ENCODE results near the gene LRRC25.
"Not testable (repeated sequence)": the region's sequence is repeated elsewhere in the genome, so short reads cannot be mapped to it uniquely, and the experiment has no call there.

Gene LRRC25

DNA sequence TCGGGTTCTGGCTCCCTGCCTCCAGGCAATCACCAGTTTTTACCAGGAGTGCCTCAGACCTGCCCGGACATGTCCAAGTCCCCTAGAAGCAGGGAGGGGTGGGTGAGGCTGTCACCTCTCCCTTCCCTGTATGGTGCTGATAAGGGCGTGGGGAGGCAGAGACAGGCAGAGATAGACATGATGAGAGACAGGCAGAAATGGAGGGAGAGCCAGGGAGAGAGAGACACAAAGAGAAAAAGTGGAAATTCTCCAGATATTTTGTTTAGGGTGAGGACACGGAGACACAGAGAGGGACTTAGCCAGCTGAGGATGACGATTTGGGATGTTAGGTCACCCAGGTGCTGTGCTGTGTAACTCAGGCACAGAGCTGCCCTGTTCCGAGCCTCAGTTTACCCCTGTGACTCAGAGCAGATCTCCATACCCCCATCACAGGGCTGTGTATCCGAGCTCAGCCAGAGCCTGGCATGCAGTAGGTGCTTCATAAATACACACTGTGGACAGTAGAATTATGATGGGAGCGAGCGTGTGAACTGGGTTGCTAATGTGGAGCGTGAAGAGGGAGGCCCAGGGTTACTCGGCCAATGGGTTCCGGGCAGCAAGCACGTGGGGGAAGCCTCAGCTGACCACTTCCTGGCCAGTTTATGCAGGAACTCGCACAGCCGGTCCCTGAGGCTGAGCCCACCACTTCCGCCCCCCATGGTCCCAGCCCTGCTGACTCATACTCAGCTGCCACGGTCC is 23.4 kb downstream of the LRRC25 start:
- peak; percentile 82 for DNase-seq

DNA sequence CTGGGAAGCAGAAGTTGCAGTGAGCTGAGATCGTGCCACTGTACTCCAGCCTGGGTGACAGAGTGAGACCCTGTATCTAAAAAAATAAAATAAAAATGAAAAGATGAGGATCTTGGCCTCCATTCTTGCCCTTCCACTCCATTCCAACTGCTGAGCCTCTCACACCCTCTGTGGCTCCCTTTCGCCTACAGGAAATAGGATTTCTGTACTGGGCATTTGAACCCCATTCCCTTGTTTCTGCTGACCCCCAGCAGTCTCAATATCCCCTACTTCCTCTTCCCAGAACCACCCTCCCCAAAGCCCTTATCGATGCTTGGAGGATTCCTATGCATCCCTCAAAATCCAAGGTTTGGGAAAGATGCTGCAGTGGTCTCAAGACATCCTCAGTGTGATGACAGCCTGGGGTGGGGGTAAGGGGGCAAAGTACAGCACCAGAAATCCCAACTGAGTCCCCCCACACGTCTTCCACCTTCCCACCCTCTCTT is 24.0 kb downstream of the LRRC25 start:
- DNase-seq = no peak

DNA sequence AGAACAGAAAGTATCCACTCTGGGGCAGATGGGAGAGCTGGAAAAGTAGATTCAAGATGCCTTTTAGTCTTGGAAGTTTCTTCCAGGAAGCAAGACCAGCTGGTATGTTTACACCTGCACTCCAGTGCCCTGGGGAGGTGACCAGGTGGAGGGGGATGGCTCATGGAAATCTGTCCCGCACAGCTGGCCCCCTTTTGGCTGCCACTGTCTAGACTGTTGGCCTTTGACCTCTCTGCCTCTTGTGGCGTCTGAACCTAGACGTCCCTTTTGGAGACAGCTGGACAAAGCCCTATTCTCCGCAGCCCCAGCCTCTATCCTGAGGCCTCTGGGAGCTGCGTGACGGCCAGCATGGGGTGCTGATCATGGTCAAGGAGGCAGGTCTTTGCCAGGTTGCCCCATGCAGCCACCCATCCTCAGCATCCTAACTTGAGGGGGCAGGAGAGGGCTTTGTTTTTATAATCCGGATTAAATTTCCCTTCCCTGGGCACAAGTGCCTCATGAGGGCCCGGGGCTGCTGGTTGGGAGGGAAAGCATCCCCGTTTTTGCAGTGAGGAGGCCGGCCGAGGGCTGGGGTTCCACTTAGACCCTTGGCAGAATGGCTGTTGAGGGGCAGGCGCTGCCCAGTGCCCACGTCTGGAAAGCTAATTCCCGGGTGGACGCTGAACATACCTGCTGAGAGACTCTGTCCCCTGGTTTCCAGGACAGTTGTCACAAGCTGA is 28.8 kb downstream of the LRRC25 start:
- no peak for DNase-seq

DNA sequence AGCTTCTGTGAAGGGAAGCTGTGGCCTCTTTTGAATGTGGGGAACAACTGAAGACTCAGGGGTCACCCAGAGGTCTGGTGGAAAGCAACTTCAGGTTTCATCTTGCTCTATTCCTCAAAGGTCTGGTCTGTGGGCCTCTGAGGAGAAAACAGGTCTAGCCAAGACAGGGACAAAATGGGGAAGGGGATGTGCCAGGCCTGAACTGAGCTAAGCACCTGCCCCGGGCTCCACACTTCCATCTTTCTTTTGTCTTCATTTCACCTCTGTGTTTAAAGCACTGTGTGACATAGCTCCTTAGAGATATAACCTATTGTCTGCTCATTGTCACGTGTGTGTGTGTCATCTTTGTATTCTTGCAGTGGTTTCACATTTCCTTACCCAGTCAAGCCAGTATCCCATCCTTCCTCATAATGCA is 31.4 kb downstream of the LRRC25 start:
- no peak for DNase-seq

DNA sequence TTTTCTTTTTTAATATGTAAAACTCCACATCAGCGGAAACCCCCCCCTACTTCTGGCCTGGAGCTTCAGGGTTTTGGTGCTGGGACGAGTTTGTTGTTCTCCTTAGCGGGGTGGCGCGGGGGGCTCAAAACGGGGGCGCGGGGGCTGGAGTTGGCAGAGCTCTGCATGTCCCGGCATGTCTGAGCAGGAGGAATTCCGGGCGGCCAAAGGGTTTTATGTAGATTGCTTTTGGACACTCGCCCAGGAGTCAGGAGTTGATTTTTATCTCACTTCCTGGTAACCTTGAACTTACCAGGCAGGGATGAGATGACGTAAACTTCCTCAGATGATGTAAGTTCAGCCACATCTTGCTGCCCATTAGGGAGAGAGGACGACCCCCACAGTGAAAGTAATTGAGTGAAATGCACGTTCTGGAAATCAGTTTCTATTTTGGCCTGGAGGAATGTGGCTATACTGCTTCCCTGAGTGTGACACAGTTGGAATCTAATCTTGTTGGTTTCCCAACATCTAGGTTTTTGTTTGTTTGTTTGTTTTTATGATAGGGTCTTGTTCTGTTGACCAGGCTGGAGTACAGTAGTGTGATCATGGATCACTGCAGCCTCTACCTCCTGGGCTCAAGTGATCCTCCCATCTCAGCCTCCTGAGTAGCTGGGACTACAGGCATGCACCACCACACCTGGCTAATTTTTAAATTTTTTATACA is 32.4 kb downstream of the LRRC25 start:
- DNase-seq = peak; percentile 37

DNA sequence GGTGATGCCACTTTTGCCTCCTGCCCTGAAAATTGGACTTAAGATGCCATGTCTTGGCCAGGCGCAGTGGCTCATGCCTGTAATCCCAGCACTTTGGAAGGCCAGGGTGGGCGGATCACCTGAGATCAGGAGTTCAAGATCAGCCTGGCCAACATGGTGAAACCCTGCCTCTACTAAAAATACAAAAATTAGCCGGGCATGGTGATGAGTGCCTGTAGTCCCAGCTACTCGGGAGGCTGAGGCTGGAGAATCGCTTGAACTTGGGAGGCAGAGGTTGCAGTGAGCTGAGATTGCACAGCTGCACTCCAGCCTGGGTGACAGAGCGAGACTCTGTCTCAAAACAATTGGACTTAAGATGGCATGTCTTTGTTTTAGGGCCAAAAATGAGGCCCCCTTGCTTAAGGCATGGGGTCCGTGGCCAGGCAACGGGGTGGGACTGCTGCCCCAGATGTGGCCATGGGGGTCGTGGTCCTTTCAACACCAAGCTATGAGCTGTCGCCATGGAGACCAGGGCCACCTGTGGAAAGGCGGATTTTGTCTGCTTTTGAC is 33.1 kb downstream of the LRRC25 start:
- DNase-seq = not testable (repeated sequence)

DNA sequence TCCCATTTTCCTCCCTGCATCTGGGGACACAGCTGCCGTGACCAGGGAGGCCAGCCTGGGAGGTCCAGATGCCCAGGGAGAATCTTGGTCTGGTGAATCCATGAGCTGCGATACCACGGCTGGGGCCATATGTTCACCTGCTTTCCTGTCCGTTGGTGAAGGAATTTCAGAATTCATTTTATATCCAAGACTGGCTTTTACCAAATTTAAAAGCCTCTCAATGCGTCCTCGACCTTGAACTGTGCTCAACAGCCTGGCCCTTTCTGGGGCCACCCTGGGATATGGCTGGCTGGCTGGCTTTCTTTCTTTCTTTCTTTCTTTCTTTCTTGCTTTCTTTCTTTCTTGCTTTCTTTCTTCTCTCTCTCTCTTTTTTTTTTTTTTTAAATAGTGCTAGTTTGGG is 33.6 kb downstream of the LRRC25 start:
- DNase-seq = no peak

DNA sequence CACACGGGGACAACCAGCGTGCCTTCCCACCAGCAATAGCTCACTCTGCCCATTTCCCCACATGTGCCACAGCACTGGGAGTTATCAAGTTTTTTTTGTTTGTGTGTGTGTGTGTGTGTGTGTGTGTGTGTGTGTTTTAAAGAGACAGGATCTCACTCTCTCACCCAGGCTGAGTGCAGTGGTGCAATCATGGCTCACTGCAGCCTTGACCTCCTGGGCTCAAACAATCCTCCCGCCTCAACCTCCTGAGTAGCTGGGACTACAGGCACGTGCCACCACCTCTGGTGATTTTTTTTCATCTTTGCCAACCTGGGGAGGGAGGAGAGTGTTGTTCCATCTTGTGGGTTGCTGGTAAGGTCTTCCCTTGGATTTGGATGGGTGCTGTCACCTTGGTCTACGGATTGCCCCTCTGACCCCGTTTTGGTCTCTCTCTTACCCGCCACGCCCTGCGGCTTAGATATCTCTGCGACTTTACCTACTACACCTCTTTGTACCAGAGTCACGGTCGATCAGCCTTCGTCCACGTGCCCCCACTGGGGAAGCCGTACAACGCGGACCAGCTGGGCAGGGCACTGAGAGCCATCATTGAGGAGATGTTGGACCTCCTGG is 34.4 kb downstream of the LRRC25 start:
- DNase-seq = no peak

DNA sequence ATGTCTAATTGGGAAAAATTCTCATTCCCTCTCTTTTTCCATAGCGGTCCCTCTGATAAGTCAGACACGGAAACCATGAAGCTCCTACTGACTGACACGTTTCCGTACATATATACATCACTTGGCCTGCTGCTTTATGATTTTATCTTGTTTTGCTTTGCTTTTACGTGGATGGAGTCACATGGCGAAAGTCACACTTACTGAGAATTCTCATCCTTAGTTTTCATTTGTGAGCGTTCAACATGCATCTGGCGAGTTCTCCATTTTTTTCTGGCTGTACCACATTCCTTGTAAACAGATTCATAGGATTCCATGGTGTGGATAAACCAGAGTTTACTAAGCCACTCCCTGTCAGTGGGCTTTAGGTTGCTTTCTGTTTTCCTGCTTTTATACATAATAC is 35.8 kb downstream of the LRRC25 start:
- DNase-seq = no peak

DNA sequence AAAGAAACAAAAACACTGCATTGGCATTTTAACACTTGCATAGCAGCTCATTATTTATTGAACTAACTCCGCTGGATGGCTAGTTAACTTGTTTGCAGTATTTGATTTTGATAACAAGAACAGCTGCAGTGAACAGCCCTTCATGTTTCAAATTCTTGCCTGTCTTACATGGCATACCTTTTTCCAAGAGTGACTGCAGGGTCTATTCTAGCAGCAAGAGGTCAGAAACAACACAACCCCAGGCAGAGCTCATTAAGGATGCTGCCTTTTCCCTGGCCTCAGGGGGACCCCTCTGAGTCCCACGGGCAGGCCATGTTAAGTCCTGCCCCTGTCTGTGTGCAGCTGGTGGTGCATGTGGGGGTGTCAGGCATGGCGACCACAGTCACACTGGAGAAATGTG is 40.4 kb downstream of the LRRC25 start:
- DNase-seq = no peak

DNA sequence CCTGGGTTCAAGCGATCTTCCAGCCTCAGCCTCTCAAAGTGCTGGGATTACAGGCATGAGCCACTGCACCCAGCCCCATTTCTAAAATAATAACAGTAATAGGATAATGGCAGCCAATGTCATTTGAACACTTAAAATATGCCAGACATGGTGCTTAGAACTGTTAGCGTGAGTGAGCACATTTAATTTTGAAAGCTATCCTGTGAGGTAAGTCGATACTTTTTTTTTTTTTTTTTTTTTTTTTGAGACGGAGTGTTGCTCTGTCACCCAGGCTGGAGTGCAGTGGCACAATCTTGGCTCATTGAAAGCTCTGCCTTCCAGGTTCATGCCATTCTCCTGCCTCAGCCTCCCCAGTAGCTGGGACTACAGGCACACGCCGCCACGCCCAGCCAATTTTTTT is 42.7 kb downstream of the LRRC25 start:
- DNase-seq = peak; percentile 70

DNA sequence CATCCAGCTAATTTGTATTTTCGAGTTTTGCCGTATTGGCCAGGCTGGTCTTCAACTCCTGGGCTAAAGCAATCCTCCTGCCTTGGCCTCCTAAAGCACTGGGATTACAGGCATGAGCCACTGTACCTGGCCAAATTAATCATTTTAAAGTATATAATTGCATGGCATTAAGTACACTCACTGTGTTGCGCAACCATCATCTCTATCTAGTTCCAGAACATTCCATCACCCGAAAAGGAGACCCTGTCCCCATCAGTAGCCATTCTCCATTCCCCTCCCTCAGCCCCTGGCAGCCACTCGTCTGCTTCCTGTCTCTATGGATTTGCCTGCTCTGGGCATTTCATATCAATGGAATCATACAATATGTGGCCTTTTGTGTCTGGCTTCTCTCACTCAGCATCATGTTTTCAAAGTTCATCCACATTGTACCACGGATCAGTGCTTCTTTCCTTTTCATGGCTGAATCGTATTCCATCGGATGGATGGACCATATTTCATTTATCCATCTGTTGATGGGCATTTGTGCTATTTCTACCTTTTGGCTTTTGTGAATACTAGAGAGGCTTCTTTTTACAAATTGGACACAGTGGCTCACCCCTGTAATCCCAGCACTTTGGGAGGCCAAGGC is 43.9 kb downstream of the LRRC25 start:
- DNase-seq = no peak

DNA sequence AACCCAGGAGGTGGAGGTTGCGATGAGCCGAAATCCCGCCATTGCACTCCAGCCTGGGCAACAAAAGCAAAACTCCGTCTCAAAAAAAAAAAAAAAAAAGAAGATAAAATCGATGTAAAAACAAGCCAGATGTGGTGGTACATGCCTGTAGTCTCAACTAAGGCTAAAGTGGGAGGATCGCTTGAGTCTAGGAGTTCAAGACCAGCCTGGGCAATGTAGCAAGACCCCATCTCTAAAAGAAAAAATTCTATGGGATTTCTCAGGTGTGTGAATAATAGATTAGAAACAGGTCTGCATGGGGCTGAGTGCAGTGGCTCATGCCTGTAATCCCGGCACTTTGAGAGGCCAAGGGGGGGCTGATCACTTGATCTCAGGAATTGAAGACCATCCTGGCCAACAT is 45.9 kb downstream of the LRRC25 start:
- DNase-seq = no peak

DNA sequence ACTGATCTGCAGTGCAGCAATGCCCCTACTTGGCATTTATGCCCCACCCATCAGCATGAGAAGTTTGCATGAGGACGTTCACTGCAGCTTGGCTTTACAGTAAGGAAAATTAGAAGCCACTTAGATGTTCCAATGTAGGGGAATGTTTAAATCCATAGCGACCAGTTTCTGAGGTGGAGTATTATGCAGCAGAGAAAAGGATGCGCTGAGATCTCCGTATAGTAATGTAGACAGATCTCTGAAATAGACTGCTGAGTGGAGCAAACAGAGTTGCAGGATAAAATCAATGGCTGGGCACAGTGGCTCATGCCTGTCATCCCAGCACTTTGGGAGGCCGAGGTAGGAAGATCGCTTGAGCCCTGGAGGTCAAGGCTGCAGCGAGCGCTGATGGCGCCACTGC is 46.9 kb downstream of the LRRC25 start:
- DNase-seq = no peak

DNA sequence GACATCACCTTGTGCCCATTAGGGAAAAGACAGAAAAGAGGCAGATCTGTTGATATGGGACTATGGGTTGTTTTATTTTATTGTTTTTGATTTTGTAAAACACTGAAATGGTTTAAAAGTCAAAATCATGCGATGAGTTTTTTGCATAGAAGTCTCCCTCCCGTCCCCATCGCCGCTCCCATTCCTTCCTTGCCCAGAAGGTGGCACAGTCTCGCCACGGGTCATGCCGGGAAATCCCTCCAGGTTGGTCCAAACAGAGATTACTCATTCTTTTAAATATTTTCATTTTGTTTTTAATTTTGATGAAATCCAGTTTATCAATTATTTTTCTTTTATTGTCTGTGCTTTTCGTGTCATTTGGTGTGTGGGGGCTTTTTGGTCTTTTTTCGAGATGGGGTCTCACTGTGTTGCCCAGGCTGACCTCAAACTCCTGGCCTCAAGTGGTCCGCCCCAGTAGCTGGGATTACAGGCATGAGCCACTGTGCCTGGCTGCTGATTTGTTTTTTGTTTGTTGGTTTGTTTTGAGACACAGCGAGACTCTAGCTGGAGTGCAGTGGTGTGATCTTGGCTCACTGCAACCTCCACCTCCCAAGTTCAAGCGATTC is 47.8 kb downstream of the LRRC25 start:
- DNase-seq = peak; percentile 19

DNA sequence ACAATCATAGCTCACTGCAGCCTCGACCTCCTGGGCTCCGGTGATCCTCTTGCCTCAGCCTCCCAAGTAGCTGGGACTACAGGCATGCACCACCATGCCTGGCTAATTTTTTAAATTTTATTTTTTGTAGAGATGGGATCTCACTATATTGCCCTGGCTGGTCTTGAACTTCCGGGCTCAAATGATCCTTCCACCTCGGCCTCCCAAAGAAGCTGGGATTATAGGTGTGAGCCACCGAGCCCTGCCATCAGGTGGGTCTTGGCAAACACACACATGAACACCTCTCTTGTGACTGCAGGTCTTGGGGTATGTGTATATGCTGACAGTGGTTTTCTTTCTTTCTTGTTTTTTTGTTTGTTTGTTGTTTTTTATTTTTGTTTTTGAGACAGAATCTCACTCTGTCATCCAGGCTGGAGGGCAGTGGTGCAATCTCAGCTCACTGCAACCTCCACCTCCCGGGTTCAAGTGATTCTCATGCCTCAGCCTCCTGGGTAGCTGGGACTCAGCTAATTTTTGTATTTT is 48.5 kb downstream of the LRRC25 start:
- DNase-seq = not testable (repeated sequence)

DNA sequence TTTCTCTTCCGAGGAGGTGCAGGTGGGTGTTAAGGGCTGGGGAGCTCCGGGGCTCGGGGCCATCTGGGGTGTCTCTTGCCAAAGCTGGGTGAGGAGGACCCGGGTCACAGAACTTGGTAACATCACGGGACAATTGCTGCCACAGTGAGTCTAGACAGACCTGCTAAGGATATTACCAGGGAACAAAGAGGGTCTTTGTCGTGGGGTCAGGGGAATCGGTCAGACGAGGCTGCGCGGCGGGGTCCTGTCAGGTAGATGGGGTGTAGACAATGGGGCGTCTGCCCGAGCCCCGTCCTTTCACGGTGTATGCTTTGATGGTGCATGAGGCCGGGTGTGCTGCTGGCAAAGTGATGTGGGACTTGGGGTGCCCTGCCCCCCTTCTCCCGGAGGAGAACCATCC is 49.3 kb downstream of the LRRC25 start:
- no peak for DNase-seq

DNA sequence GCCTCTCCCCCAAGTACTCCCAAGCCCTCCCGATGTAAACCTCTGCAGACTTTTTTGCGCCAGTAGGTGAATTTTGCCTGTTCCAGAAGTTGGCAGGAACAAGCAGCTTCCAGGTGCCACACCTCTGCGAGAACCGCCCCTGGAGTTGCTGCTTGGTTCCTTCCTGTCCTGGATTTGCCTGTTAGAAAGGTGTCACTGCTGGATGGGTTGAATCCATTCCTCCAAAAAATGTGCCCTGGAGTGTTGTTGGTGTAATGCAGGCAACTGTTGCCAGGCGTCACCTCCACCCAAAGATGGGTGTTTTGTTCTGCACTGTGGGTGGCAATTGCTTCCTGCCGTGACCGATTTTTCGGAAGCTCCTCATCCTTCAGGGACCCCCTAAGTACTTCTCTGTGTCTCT is 51.3 kb downstream of the LRRC25 start:
- DNase-seq = no peak

DNA sequence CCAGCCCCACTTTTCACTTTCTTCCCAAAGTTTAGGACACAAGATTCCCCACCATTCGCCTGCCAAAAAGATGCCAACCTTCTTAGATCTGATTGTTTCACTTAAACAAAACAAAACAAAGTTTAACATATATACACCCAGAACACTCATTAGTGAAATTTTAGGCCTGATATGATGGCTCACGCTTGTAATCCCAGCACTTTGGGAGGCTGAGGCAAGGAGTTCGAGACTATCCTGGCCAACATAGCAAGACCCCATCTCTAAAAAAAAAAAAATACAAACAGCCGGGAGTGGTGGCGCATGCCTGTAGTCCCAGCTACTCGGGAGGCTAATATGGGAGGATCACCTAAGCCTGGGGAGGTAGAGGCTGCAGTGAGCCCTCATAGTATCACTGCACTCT is 52.1 kb downstream of the LRRC25 start:
- no peak for DNase-seq

DNA sequence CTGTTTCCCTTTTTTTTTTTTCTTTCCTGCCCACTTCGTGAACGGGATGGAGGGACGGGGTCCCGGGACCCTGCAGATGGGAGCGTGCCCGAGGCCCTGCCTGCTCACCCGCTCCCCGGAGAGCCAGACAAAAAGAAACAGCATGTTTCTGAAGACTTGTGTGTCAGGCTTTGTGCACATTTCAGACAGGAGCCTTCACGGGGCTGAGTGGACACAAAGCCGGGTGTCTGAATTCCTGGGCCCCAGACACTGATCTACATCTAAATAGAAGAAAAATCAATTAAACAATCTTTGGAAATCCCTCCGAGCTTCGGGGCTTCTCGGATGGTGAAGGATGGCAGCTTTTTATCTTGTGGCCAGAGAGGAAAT is 52.9 kb downstream of the LRRC25 start:
- no peak for DNase-seq

DNA sequence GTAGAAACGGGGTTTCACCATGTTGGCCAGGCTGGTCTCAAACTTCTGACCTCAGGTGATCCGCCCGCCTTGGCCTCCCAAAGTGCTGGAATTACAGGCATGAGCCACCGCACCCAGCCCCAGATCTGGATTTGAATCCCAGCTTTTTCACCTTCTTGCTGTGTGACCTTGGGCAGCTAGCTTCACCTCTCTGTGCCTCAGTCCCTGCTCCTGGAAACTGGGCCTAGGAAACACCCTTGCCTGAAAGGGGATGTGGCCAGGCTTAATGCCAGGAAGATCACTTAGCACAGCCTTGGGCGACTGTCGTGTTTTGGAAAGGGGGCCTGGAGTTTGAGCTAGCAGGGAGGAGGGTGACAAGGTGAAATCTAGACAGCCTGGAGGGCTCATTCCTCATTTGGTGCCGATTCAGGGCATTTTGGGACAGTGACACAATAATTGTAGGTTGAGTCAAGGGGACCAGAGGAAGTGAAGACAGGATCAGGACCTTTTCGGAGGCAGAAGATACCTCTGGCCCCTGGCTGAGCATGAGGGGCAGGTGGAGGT is 55.3 kb downstream of the LRRC25 start:
- no peak for DNase-seq

Measured in NCI-H2171 treated with DMSO at 0.1 percent for 48 hours (cell line).